Kidney epithelial cell (primary cell): ENCODE data around the gene COL5A3. TPM values are rescaled to one million over a fixed set of nuclear protein-coding genes. Genes with fewer than 3 reads are reported as not detected.
A peak's percentile ranks its signal among the peaks of the same experiment; 100 is the strongest.

Experiments used
- DNase-seq: peaks from one replicate; pipeline ENCODE4 v3.0.0-alpha.2; 2010; ENCODE audit warnings: low read depth
- H3K27me3 ChIP-seq: 2 replicates; pipeline ENCODE4 v1.6.0; 2011; ENCODE audit warnings: low read length; ENCODE audit not compliant: control insufficient read depth, insufficient read depth
- H3K36me3 ChIP-seq: 2 replicates; pipeline ENCODE4 v1.5.1; 2011; ENCODE audit warnings: low read length; ENCODE audit not compliant: control insufficient read depth, insufficient read depth
- H3K4me3 ChIP-seq: 2 replicates; pipeline ENCODE4 v1.5.1; 2011; ENCODE audit warnings: low read depth, mild to moderate bottlenecking, control low read depth, low read length
- total RNA-seq: library from RNA; depleted of rRNA; stranded (reverse); fragments of >200 nt; gene quantifications from 2 replicates; pipeline ENCODE4 v1.2.3, GENCODE V29; 2015
- TF ChIP-seq, protein P1 (sequence below): IDR thresholded peaks from 2 replicates; pipeline ENCODE4 v1.5.1; 2011; ENCODE audit warnings: mild to moderate bottlenecking, moderate library complexity, low read length, control low read depth, inconsistent platforms; ENCODE audit not compliant: insufficient read depth, poor library complexity, severe bottlenecking

Gene COL5A3
- total RNA-seq, 1 donor from 2014 or later = 0.79 TPM

- TF ChIP-seq, protein P1, sequence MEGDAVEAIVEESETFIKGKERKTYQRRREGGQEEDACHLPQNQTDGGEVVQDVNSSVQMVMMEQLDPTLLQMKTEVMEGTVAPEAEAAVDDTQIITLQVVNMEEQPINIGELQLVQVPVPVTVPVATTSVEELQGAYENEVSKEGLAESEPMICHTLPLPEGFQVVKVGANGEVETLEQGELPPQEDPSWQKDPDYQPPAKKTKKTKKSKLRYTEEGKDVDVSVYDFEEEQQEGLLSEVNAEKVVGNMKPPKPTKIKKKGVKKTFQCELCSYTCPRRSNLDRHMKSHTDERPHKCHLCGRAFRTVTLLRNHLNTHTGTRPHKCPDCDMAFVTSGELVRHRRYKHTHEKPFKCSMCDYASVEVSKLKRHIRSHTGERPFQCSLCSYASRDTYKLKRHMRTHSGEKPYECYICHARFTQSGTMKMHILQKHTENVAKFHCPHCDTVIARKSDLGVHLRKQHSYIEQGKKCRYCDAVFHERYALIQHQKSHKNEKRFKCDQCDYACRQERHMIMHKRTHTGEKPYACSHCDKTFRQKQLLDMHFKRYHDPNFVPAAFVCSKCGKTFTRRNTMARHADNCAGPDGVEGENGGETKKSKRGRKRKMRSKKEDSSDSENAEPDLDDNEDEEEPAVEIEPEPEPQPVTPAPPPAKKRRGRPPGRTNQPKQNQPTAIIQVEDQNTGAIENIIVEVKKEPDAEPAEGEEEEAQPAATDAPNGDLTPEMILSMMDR = no peak
- no peaks in the 10 kb centered on the region for H3K36me3 ChIP-seq
- no peak for DNase-seq
- peaks cover 26% of the 10 kb centered on the region for H3K27me3 ChIP-seq
- peak overlapping the region; percentile 39 for H3K4me3 ChIP-seq
Observed at GRCh38 chr19:9914001-9914314, 96.3 kb downstream of the COL5A3 start.

- Histone ChIP-seq H3K36me3 (no peaks in the 10 kb centered on the region), H3K27me3 (peaks cover 26% of the 10 kb centered on the region), H3K4me3 (peak overlapping the region; percentile 39)
- DNase-seq = no peak
- TF ChIP-seq, protein P1 = no peak
Observed at GRCh38 chr19:9913237-9914000, 96.9 kb downstream of the COL5A3 start.

GRCh38 chr19:9912551-9913236 is 97.6 kb downstream of the COL5A3 start:
- TF ChIP-seq, protein P1 = no peak
- Histone ChIP-seq H3K36me3 (no peaks in the 10 kb centered on the region), H3K27me3 (peaks cover 26% of the 10 kb centered on the region), H3K4me3 (no peak overlapping the region)
- no peak for DNase-seq

DNA sequence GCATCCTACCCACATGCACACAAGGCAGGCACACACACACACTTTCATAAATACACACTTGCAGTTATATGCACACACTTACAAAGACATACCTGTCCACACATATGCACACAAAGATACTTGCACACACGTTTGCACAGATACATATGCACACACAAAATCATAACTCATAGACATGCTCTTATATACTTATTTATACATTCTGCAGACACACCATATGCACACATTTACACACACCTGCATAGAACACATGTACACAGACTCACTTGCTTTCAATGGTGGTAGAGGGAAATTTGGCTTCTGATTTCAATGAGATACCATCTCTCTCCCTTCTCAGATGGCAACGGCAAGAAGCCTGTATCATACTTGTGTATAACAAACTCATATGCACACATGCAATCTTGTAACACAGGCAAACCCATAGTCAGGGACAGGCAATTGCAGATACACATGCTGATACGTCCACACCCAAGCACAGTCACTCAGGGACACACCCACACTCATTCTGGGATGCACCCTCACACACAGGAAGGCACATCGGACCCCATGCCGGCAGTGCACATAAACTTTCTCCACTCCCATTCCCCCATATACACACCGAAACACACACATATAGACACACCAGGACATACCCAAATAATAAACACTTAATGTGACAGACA is 98.6 kb downstream of the COL5A3 start:
- Histone ChIP-seq H3K27me3 (peaks cover 26% of the 10 kb centered on the region), H3K36me3 (no peaks in the 10 kb centered on the region), H3K4me3 (no peak overlapping the region)
- TF ChIP-seq, protein P1 = no peak
- no peak for DNase-seq

- TF ChIP-seq, protein P1 = no peak
- DNase-seq = no peak
- Histone ChIP-seq H3K4me3 (no peak overlapping the region), H3K36me3 (no peaks in the 10 kb centered on the region), H3K27me3 (peaks cover 26% of the 10 kb centered on the region)
Observed at GRCh38 chr19:9910625-9911024, 99.7 kb downstream of the COL5A3 start.

Other genes starting within 250 kb of the COL5A3 start
- gene ZNF846, start 241.8 kb downstream of the COL5A3 start, total RNA-seq = 2.8 and 4.2 TPM in 2 replicates
- gene FBXL12, start 191.4 kb downstream of the COL5A3 start, total RNA-seq = 25.2 and 30.8 TPM in 2 replicates
- gene UBL5, start 182.6 kb downstream of the COL5A3 start, total RNA-seq = 536 and 603 TPM in 2 replicates
- gene PIN1, start 175.2 kb downstream of the COL5A3 start, total RNA-seq = 102 and 115 TPM in 2 replicates
- 15.8 and 18.0 TPM in 2 replicates for gene OLFM2, start 74.0 kb downstream of the COL5A3 start, total RNA-seq
- gene RDH8, start 3.0 kb upstream of the COL5A3 start, total RNA-seq = not detected in 2 replicates
- gene SHFL, start 75.8 kb upstream of the COL5A3 start, total RNA-seq = 32.1 and 35.3 TPM in 2 replicates
- 0.96 TPM in 1 of 2 replicates, not detected in the other for gene ANGPTL6, start 92.2 kb upstream of the COL5A3 start, total RNA-seq
- 50.0 and 63.4 TPM in 2 replicates for gene PPAN, start 95.9 kb upstream of the COL5A3 start, total RNA-seq
- 6.3 and 9.4 TPM in 2 replicates for gene P2RY11, start 101.2 kb upstream of the COL5A3 start, total RNA-seq
- gene EIF3G, start 109.4 kb upstream of the COL5A3 start, total RNA-seq = 321 and 329 TPM in 2 replicates
- gene DNMT1, start 184.4 kb upstream of the COL5A3 start, total RNA-seq = 66.9 and 75.6 TPM in 2 replicates
- 8.3 and 9.4 TPM in 2 replicates for gene S1PR2, start 220.8 kb upstream of the COL5A3 start, total RNA-seq
- gene MRPL4, start 241.7 kb upstream of the COL5A3 start, total RNA-seq = 96.3 and 98.7 TPM in 2 replicates